WTC11 (cell line): ENCODE results near the gene RAB8B.

Experiments
- FOXJ3 ChIP-seq: sonication (generic); formaldehyde crosslinking; IDR thresholded peaks from 2 replicates; pipeline ENCODE4 v1.9.0; 2021; ENCODE audit warnings: missing genetic modification reagents, mild to moderate bottlenecking, borderline replicate concordance
- TP53 ChIP-seq: sonication (generic); formaldehyde crosslinking; IDR thresholded peaks from 2 replicates; pipeline ENCODE4 v1.8.1; 2023; ENCODE audit warnings: mild to moderate bottlenecking, missing genetic modification reagents
- ZNF138 ChIP-seq: sonication (generic); formaldehyde crosslinking; conservative IDR thresholded peaks from 2 replicates; pipeline ENCODE4 v1.8.1; 2022; ENCODE audit warnings: mild to moderate bottlenecking, moderate library complexity, missing genetic modification reagents
- TF ChIP-seq, protein P1 (sequence below): sonication (generic); formaldehyde crosslinking; IDR thresholded peaks from 2 replicates; pipeline ENCODE4 v1.8.1; 2022; ENCODE audit warnings: missing genetic modification reagents, borderline replicate concordance
- TF ChIP-seq, protein P2 (sequence below): fragments of 250-450 bp; sonication (Bioruptor Pico); IDR thresholded peaks from 2 replicates; pipeline ENCODE4 v2.1.2; 2022; ENCODE audit warnings: mild to moderate bottlenecking, moderate library complexity
- TF ChIP-seq, protein P3 (sequence below): fragments of 200-600 bp; IDR thresholded peaks from 2 replicates; pipeline ENCODE4 v1.8.0; 2022; ENCODE audit warnings: antibody characterized with exemption
- TF ChIP-seq, protein P4 (sequence below): sonication (generic); formaldehyde crosslinking; IDR thresholded peaks from 2 replicates; pipeline ENCODE4 v1.8.0; 2023; ENCODE audit warnings: missing genetic modification reagents, mild to moderate bottlenecking, borderline replicate concordance

DNA sequence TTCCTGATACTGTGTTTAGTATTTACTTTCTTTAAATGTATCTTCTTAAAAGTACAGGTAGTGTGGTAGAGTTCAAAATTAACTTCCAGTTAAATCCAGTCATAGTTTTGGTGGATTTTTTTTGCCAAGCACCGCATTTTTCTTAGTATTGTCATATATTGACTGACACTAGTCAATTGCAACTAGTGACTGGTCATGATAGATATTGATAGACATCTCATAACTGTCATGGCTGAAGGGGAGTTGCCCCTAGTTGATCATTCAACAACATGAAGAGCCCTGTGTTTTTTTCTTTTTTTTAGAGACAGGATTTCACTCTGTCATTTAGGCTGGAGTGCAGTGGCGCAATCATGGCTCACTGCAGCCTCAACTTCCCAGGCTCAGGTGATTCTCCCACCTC is 22.1 kb downstream of the RAB8B start:
- TF ChIP-seq, protein P1, sequence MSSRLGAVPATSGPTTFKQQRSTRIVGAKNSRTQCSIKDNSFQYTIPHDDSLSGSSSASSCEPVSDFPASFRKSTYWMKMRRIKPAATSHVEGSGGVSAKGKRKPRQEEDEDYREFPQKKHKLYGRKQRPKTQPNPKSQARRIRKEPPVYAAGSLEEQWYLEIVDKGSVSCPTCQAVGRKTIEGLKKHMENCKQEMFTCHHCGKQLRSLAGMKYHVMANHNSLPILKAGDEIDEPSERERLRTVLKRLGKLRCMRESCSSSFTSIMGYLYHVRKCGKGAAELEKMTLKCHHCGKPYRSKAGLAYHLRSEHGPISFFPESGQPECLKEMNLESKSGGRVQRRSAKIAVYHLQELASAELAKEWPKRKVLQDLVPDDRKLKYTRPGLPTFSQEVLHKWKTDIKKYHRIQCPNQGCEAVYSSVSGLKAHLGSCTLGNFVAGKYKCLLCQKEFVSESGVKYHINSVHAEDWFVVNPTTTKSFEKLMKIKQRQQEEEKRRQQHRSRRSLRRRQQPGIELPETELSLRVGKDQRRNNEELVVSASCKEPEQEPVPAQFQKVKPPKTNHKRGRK (CRISPR knock-in tag) = no peak
- TF ChIP-seq ZNF138 (CRISPR knock-in tag) = no peak
- TF ChIP-seq, protein P2, sequence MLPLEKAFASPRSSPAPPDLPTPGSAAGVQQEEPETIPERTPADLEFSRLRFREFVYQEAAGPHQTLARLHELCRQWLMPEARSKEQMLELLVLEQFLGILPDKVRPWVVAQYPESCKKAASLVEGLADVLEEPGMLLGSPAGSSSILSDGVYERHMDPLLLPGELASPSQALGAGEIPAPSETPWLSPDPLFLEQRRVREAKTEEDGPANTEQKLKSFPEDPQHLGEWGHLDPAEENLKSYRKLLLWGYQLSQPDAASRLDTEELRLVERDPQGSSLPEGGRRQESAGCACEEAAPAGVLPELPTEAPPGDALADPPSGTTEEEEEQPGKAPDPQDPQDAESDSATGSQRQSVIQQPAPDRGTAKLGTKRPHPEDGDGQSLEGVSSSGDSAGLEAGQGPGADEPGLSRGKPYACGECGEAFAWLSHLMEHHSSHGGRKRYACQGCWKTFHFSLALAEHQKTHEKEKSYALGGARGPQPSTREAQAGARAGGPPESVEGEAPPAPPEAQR (CRISPR knock-in tag) = no peak
- no peak for TF ChIP-seq TP53 (CRISPR knock-in tag)
- TF ChIP-seq, protein P3, sequence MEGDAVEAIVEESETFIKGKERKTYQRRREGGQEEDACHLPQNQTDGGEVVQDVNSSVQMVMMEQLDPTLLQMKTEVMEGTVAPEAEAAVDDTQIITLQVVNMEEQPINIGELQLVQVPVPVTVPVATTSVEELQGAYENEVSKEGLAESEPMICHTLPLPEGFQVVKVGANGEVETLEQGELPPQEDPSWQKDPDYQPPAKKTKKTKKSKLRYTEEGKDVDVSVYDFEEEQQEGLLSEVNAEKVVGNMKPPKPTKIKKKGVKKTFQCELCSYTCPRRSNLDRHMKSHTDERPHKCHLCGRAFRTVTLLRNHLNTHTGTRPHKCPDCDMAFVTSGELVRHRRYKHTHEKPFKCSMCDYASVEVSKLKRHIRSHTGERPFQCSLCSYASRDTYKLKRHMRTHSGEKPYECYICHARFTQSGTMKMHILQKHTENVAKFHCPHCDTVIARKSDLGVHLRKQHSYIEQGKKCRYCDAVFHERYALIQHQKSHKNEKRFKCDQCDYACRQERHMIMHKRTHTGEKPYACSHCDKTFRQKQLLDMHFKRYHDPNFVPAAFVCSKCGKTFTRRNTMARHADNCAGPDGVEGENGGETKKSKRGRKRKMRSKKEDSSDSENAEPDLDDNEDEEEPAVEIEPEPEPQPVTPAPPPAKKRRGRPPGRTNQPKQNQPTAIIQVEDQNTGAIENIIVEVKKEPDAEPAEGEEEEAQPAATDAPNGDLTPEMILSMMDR = no peak
- TF ChIP-seq, protein P4, sequence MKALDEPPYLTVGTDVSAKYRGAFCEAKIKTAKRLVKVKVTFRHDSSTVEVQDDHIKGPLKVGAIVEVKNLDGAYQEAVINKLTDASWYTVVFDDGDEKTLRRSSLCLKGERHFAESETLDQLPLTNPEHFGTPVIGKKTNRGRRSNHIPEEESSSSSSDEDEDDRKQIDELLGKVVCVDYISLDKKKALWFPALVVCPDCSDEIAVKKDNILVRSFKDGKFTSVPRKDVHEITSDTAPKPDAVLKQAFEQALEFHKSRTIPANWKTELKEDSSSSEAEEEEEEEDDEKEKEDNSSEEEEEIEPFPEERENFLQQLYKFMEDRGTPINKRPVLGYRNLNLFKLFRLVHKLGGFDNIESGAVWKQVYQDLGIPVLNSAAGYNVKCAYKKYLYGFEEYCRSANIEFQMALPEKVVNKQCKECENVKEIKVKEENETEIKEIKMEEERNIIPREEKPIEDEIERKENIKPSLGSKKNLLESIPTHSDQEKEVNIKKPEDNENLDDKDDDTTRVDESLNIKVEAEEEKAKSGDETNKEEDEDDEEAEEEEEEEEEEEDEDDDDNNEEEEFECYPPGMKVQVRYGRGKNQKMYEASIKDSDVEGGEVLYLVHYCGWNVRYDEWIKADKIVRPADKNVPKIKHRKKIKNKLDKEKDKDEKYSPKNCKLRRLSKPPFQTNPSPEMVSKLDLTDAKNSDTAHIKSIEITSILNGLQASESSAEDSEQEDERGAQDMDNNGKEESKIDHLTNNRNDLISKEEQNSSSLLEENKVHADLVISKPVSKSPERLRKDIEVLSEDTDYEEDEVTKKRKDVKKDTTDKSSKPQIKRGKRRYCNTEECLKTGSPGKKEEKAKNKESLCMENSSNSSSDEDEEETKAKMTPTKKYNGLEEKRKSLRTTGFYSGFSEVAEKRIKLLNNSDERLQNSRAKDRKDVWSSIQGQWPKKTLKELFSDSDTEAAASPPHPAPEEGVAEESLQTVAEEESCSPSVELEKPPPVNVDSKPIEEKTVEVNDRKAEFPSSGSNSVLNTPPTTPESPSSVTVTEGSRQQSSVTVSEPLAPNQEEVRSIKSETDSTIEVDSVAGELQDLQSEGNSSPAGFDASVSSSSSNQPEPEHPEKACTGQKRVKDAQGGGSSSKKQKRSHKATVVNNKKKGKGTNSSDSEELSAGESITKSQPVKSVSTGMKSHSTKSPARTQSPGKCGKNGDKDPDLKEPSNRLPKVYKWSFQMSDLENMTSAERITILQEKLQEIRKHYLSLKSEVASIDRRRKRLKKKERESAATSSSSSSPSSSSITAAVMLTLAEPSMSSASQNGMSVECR = no peak
- TF ChIP-seq FOXJ3 (CRISPR knock-in tag) = no peak
